Adrenal gland (tissue), 12 donors: Measurements from ENCODE around the gene NFS1. TPM values are rescaled to one million over a fixed set of nuclear protein-coding genes. Genes with fewer than 3 reads are reported as not detected.
"Not testable (repeated sequence)": the region's sequence is repeated elsewhere in the genome, so short reads cannot be mapped to it uniquely, and the experiment has no call there.

Source experiments
- DNase-seq, 7 donors: peaks; one replicate each; pipeline ENCODE4 v3.0.0-alpha.2; 2019 to 2020
- H3K27ac ChIP-seq, 5 donors: fragments of 200-600 bp; sonication (generic) in 4 of 5; 1 replicate in 3 of 5; 2 replicates in 2 of 5; pipeline versions ENCODE4 v1.5.1 to v1.8.0; 2016 to 2020; ENCODE audit warnings: mild to moderate bottlenecking in 1 of 5
- H3K27me3 ChIP-seq: fragments of 200-600 bp; 2 replicates; pipeline ENCODE4 v1.8.0; 2021
- H3K36me3 ChIP-seq, 2 donors: fragments of 200-600 bp; replicated peaks in 1 of 2; 1 replicate in 1 of 2; 2 replicates in 1 of 2; pipeline versions ENCODE4 v1.5.1 to v1.8.0; 2018 to 2022
- H3K4me1 ChIP-seq, 2 donors: fragments of 200-600 bp; replicated peaks in 1 of 2; 1 replicate in 1 of 2; 2 replicates in 1 of 2; pipeline versions ENCODE4 v1.5.1 to v1.8.0; 2018 to 2021
- H3K4me3 ChIP-seq, 4 donors: fragments of 200-600 bp; sonication (generic) in 3 of 4; one replicate each; pipeline ENCODE4 v1.5.1; 2016 to 2018
- H3K9me3 ChIP-seq, 3 donors: fragments of 200-600 bp; sonication (generic) in 1 of 3; replicated peaks in 1 of 3; 1 replicate in 2 of 3; 2 replicates in 1 of 3; pipeline versions ENCODE4 v1.5.1 to v1.8.0; 2016 to 2021
- POLR2A ChIP-seq, 2 donors: fragments of 450-650 bp; IDR thresholded peaks; one replicate each; pipeline ENCODE4 v1.6.1; 2017; ENCODE audit warnings: antibody characterized with exemption in 2 of 2, mild to moderate bottlenecking in 2 of 2, moderate library complexity in 1 of 2
- WGBS, 4 donors: extraction: QIAGEN DNeasy Blood & Tissue Kit in 2 of 4; methylation state at CpG; one replicate each; pipeline versions ENCODE4 v1.1.5 to v1.1.7; 2013 to 2017; 5-methylcytosine and 5-hydroxymethylcytosine counted together
- intact Hi-C, 2 donors: fragments of 100-400 bp; cut with DNase I; formaldehyde crosslinking; loops; one replicate each; pipeline versions ENCODE4 v1.14.1 to v1.15.0; 2022 to 2023
- polyA plus RNA-seq, 3 donors: library from polyadenylated mRNA; stranded (reverse); fragments of 200-250 nt in 2 of 3; fragments of 350-450 nt in 1 of 3; fragmentation: Illumina TruSeq in 1 of 3; extraction: RNeasy Lipid Tissue Mini Kit (QIAGEN cat#74804) in 1 of 3; gene quantifications; one replicate each; pipeline ENCODE4 v1.2.3, GENCODE V29; 2013 to 2014
- total RNA-seq, 9 donors: library from RNA; depleted of rRNA in 4 of 9; stranded (reverse); fragments of >200 nt in 4 of 9; fragments of 120-200 nt in 1 of 9; fragmentation: NEBNext Ultra II Directional in 1 of 9; extraction: Animal tissue kit (Norgen Biotek cat#: 25700) in 1 of 9; gene quantifications; one replicate each; pipeline versions ENCODE4 v1.1.0 to v1.2.4, GENCODE V29; 2013 to 2023
- TF ChIP-seq, protein P1 (sequence below), 6 experiments: fragments of 450-650 bp in 4 of 6; fragments of 200-600 bp in 2 of 6; sonication (generic) in 1 of 6; IDR thresholded peaks; 1 replicate in 5 of 6; 2 replicates in 1 of 6; pipeline versions ENCODE4 v1.5.1 to v1.8.0; 2016 to 2021; ENCODE audit warnings: antibody characterized with exemption in 6 of 6, mild to moderate bottlenecking in 2 of 6, moderate library complexity in 1 of 6
- donor health status: healthy with polysubstance abuse.
- donor health status: Bipolar disorder and iron deficiency.
- donor health status: DM: yes; HTN: yes; CAD: no.
- donor health status: DM: no; HTN: no; CAD: no.
- donor health status: DM: no; HTN: no; CAD: no.
- donor health status: DM: yes; HTN: yes; CAD: no.

NFS1 gene
- total and polyA plus RNA-seq, 12 donors = 40.1 to 129 (median 104) TPM

DNA sequence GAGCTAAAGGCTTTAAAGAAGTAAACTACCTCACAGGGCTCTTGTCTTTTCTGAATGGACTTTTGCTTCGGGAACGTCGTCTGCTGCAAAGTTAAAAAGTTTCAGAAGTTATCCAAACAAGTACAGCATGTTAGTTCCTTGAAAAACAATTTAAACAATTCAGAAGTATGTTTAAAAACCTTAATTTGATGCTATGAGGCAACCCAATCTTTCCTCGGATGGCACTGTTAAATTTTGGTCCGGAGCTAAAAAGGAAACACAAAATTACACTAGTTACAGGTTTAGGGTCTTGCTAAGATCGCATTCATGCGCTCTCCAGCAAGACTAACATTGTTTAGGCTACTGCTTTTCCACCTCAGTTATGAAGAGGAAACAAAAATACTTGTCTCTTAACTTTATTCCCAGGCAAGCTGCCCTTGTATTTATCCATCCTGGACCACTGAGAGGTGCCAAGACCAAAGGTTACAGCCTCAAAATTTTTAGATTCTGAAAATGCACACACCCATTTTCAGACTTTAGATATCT, 30.2 kb upstream of the NFS1 start:
- Histone ChIP-seq H3K4me3 (no peak overlapping the region), H3K27me3 (no peaks in the 10 kb centered on the region), H3K36me3 (peaks cover 0 to 98% of the 10 kb centered on the region in 2 donors), H3K27ac (no peak overlapping the region), H3K9me3 (no peaks in the 10 kb centered on the region), H3K4me1 (peaks cover 18 to 54% of the 10 kb centered on the region in 2 donors)
- 70 to 79% (median 72%) methylated on average over 7 of the region's 7 CpGs for whole genome bisulfite sequencing, 4 donors
- no peak for DNase-seq
- TF ChIP-seq, protein P1, sequence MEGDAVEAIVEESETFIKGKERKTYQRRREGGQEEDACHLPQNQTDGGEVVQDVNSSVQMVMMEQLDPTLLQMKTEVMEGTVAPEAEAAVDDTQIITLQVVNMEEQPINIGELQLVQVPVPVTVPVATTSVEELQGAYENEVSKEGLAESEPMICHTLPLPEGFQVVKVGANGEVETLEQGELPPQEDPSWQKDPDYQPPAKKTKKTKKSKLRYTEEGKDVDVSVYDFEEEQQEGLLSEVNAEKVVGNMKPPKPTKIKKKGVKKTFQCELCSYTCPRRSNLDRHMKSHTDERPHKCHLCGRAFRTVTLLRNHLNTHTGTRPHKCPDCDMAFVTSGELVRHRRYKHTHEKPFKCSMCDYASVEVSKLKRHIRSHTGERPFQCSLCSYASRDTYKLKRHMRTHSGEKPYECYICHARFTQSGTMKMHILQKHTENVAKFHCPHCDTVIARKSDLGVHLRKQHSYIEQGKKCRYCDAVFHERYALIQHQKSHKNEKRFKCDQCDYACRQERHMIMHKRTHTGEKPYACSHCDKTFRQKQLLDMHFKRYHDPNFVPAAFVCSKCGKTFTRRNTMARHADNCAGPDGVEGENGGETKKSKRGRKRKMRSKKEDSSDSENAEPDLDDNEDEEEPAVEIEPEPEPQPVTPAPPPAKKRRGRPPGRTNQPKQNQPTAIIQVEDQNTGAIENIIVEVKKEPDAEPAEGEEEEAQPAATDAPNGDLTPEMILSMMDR (IDR thresholded peaks at IDR 0.05) = no peak
- no peak for TF ChIP-seq POLR2A (IDR thresholded peaks at IDR 0.05)
- intact Hi-C loops = loop anchor here (10.0 kb wide), 1 partner anchor 155 kb away; no protein-coding TSS in a partner anchor

DNA sequence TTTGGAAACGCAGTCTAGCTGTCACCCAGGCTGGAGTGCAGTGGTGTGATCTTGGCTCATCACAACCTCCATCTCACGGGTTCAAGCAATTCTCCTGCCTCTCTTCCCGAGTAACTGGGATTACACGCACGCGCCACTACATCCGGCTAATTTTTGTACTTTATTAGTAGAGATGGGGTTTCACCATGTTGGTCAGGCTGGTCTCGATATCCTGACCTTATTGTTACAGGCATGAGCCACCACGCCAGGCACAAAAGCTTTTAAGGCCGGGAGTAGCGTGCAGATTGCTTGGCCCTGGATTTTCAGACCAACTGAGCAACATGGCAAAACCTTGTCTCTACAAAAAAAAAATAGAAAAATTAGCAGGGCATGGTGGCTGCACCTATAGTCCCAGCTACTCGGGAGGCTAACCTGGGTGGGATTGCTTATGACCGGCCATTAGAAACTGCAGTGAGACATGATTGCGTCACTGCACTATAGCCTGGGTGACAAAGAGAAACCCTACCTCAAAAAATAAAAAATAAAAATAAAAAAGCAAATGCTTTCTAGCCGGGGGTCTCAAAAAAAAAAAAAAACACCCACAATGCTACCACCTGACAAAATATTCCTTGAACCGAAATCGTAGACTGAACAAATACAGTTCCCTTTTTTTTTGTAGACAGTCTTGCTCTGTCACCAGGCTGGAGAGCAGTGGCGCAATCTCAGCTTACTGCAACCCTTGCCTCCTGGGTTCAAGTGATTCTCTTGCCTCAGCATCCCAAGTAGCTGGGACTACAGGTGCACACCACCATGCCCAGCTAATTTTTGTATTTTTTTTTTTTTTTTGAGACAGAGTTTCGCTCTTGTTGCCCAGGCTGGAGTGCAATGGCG, 27.9 kb upstream of the NFS1 start:
- TF ChIP-seq POLR2A (IDR thresholded peaks at IDR 0.05) = no peak
- TF ChIP-seq, protein P1 (IDR thresholded peaks at IDR 0.05) = no peak
- intact Hi-C loops = loop anchor here (10.0 kb wide), 1 partner anchor 158 kb away; no protein-coding TSS in a partner anchor
- WGBS, 4 donors = 85 to 91% (median 89%) methylated on average over 20 of the region's 20 CpGs
- H3K27ac ChIP-seq = no peak overlapping the region
- H3K27me3 ChIP-seq = no peaks in the 10 kb centered on the region
- peaks cover 13 to 38% of the 10 kb centered on the region in 2 donors for H3K4me1 ChIP-seq
- no peak for DNase-seq
- no peak overlapping the region for H3K4me3 ChIP-seq
- H3K36me3 ChIP-seq = peaks cover 0 to 98% of the 10 kb centered on the region in 2 donors
- no peaks in the 10 kb centered on the region for H3K9me3 ChIP-seq

DNA sequence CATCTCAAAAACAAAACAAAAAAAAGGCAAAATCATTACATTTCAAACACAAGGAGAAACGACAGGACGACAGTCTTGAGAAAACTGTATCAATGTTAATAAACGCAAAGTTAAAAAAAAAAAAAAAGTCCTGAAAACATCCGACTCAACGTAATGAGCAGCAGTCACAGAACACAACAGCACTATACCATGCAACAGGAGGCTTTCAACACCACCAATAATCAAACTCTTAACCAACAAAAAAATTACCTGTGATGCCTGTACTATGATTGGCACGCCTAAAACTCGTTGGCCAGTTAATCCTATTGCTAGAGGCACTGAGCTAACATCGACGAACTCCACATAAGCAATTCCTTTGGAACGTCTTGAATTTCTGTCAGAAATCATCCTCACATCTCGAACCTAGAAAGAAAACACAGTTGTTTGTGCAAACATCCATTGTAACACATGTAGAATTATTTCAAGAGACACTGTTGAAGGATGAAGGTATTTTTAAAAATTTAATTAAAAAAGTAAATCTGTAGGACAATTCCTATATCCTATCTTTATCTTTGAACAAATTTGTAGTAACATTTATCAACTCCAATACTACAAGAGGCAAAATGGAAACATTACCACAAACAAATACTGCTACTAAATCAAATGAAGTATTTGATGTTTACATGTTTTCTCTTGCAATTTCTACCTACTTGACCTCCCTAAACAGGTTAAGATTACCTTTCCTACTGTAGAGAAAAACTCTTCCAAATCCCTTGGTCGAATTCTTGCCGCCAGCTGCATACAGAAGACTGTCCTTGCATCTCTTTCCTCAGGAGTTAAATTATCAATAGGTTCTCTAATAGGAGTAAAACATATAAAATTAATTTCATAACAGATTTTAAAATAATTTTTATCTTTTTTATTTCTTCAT, 25.4 kb upstream of the NFS1 start:
- Histone ChIP-seq H3K4me1 (peaks cover 0 to 28% of the 10 kb centered on the region in 2 donors), H3K9me3 (no peaks in the 10 kb centered on the region), H3K4me3 (no peak overlapping the region), H3K27ac (no peak overlapping the region), H3K36me3 (peaks cover 0 to 100% of the 10 kb centered on the region in 2 donors), H3K27me3 (no peaks in the 10 kb centered on the region)
- 80 to 82% (median 81%) methylated on average over 13 of the region's 13 CpGs for WGBS, 4 donors
- DNase-seq = no peak
- no peak for TF ChIP-seq POLR2A (IDR thresholded peaks at IDR 0.05)
- TF ChIP-seq, protein P1 (IDR thresholded peaks at IDR 0.05) = no peak
- intact Hi-C loops = loop anchor here (10.0 kb wide), 1 partner anchor 160 kb away; no protein-coding TSS in a partner anchor

DNA sequence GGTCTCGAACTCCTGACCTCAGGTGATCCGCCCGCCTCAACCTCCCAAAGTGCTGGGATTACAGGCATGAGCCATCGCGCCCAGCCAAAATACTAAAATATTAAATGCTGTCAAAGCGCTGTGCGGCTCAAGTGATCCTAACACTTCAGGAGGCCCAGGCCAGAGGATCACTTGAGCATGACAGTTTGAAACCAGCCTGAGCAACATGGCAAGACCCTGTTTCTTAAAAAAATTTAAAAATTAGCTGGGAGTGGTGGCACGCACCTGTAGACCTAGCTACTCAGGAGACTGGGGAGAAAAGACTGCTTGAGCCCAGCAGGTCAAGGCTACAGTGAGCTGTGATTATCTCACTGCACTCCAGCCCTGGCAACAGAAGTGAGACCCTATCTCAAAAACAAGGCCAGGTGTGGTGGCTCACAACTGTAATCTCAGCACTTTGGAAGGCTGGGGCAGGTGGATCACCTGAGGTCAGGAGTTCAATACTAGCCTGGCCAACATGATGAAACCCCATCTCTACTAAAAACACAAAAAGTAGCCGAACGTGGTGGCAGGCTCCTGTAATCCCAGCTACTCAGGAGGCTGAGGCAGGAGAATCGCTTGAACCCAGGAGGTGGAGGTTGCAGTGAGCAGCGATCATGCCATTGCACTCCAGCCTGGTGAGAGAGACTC, 24.6 kb upstream of the NFS1 start:
- H3K4me1 ChIP-seq = peaks cover 0 to 21% of the 10 kb centered on the region in 2 donors
- not testable (repeated sequence) for H3K9me3 ChIP-seq, H3K4me3 ChIP-seq, DNase-seq, H3K27ac ChIP-seq, H3K27me3 ChIP-seq
- 89 to 92% (median 89%) methylated on average over 12 of the region's 12 CpGs for WGBS, 4 donors
- intact Hi-C loops = loop anchor here (10.0 kb wide), 1 partner anchor 161 kb away; no protein-coding TSS in a partner anchor
- peaks cover 0 to 100% of the 10 kb centered on the region in 2 donors for H3K36me3 ChIP-seq

DNA sequence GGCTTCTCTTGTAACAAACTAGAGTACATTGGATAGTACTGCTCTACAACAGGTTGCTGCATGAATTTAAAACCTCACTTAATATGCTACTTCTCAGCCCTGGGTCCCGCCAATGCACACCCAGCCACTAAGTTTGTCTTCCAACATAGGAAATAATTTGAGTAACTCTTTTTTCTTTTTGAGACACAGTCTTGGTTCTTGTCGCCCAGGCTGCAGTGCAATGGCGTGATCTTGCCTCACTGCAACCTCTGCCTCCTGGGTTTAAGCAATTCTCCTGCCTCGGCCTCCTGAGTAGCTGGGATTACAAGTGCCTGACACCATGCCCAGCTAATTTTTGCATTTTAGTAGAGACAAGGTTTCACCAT, 24.1 kb upstream of the NFS1 start:
- not testable (repeated sequence) for H3K27me3 ChIP-seq, H3K4me3 ChIP-seq, H3K27ac ChIP-seq, H3K9me3 ChIP-seq, DNase-seq
- 79 to 93% (median 87%) methylated on average over 4 of the region's 4 CpGs for WGBS, 4 donors
- Histone ChIP-seq H3K36me3 (peaks cover 0 to 100% of the 10 kb centered on the region in 2 donors), H3K4me1 (peaks cover 0 to 21% of the 10 kb centered on the region in 2 donors)
- intact Hi-C loops = loop anchor here (10.0 kb wide), 1 partner anchor 162 kb away; no protein-coding TSS in a partner anchor
